NCI-H2227 treated with DMSO at 0.1 percent for 48 hours (cell line): Measurements from ENCODE around the gene IL4R.
"Not testable (repeated sequence)": the region's sequence is repeated elsewhere in the genome, so short reads cannot be mapped to it uniquely, and the experiment has no call there.

Experiments
- DNase-seq: peaks from one replicate; lab custom pipeline; 2025; lab: John Stamatoyannopoulos, UW

The IL4R gene

GRCh38 chr16:27315333-27316037 lies 1.7 kb downstream of the IL4R start:
- no peak for DNase-seq

- DNase-seq: no peak
Observed at GRCh38 chr16:27316038-27316680, 2.4 kb downstream of the IL4R start.

- no peak for DNase-seq
Observed at GRCh38 chr16:27317320-27317719, 3.5 kb downstream of the IL4R start.

DNA sequence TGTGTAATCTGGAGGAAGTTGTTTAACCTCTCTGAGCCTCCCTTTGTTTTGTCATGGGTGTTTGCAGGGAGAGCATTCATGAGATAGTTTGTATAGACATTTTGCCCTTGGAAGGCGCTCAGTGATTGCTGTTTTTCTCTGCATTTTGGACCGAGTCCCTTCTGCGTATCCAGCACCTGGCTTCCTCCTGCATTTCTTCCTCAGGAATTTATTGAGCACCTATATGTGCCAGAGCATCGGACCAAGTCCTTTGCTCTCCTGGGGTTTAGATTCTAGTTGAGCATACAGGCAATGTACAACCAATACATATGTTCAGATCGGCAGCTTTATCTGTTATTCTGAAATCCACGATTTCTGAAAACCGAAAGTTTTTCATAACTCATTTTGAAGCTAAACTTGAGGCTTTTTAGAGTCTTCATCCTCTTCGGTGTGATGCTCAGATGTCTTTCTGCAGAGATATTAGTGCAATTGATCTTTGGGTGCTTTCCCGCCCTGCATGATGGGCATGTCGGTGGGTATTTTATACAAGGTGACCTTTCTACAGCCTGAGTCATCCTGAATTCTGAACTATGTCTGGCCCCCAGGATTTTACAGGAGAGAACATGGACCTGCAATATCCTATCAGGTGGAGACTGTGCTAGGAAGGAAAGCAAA lies 4.1 kb downstream of the IL4R start:
- DNase-seq: no peak

DNA sequence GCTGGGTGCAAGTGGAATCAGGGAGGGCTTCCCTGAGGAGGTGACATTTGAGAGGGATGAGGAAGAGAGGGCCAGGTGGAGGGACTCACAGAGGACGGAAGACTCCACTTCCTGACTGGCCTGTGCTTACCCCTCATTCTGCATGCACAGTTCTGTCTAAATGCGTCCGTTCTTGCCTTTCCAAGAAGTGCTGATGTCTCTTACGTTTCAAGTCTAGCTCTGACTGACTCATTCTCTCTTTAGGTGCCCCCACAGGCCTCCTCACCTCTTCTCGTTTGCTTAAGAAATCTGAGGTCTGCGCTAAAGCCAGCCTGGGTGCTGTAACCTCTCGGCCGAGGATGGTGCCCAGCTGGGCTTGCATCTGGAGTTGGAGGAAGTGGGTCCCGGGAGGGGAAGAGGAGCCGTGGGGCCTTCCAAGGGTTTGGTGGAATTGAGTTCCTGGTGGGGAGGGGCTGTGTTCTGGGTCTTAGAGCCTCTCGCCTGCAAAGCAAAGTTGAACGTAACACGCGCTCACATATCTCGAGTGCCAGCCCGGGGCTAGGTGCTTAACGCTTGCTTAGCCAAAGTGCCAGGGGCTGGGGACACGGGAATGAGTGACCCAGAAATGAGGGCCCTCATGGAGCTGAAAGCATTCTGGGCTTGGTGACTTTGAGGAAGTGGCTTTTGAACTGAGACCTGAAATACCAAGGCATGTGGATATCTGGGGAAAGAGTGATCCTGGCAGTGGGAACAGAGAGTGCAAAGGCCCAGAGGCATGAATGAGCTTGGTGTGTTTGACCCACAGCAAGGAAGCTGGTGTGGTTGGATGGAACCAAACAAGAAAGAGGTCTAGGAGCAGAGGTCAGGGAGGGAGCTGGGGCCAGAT lies 4.8 kb downstream of the IL4R start:
- DNase-seq: no peak

DNA sequence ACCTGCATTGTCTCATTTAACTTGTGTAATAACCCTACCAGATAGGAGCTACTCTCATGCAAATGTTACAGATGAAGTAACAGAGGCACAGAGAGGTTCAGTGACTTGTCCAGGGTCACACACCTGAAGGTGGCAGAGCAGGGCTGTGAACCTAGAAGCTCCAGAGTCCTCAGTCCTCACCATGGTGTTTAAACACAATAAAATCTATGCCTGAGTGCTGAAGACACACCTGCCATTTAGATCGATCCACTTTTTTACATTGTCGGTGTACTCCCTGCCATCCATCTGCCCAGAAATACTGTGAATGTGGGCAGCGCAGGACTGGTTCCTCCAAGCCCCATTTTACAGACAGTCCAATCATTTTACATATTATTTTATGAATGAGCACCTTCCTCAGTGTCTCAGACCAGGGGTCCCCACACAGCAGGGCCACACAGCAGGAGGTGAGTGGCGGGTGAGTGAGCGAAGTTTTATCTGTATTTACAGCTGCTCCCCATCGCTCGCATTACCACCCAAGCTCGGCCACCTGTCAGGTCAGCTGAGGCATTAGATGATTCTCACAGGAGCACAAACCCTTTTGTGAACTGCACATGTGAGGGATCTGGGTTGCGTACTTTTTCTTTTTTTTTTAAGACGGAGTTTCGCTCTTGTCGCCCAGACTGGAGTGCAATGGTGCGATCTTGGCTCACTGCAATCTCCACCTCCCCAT lies 5.6 kb downstream of the IL4R start:
- DNase-seq: no peak

GRCh38 chr16:27320261-27321012 lies 6.7 kb downstream of the IL4R start:
- no peak for DNase-seq

DNA sequence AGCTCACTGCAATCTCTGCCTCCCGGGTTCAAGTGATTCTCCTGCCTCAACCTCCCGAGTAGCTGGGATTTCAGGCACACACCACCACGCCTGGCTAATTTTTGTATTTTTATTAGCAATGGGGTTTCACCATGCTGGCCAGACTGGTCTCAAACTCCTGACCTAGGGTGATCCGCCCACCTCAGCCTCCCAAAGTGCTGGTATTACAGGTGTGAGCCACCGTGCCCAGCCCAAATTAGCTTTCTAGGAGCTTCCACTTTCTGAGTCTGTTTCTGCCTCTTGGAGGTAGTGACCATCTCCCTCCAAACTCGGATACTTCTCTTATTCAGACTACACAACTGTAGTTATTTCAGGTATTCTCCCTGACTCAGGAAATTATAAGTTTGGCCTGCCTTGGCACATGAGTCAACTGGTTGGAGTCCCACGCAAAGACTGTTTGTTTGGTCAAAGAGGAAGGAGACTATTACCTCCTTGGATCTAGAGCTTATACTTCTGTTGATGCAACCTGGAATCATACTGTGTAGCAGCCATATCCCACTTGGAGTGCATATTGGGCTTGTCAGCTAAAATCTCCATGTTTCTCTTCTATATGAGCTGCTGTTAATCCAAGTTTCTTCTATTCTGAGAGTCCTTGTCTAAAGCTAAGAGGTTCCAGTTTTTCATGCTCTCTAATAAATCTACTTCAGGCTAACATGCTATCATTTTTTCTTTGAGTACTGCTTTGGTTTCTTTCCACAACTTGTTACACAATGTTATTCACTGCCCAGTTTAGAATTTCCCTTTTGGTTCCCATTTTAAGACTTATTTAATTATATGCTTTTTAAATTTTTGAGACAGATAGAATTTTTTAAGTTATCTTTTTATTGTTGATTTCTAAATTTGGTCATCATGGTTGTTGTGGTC lies 7.5 kb downstream of the IL4R start:
- no peak for DNase-seq

DNA sequence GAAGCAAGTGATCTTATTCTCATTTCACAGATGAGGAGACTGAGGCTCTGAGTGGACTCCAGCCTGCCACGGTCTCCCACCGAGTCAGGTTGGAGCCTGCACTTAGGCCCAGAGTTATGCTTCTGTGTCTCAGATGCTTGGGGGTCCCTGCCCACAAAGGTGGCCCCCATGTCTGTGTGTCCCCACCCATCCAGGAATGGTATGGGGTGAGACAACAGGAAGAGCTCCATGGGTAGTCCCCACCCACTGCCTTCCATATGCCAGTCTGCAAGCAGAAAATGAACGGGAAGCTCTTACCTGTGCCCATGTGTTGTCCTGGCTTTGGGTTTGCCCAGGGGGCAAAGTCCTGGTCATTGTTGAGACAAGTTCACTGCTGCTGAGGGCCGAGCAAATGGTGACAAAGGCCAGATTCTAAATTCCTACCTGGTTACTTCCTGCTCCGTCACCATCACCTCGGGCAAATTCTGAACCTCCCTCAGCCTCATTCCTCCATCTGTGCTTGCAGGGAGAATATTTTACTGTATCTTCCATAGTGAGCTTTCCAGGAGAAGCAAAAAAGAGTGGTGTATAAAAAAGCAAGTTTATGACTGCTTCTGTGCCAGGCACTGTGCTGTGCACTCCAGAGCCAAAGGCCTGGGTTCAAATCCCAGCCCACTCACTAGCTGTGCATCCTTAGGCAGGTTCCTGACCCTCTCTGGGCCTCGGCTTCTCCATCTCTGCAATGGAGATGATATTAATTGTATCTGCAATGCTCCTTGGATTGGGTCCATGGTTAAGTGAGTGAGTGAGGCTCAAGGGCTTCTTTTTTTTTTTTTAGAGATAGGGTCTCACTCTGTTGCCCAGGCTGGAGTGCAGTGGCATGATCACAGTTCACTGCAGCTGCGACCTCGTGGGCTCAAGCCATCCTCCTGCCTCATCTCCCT lies 9.3 kb downstream of the IL4R start:
- DNase-seq: no peak

DNA sequence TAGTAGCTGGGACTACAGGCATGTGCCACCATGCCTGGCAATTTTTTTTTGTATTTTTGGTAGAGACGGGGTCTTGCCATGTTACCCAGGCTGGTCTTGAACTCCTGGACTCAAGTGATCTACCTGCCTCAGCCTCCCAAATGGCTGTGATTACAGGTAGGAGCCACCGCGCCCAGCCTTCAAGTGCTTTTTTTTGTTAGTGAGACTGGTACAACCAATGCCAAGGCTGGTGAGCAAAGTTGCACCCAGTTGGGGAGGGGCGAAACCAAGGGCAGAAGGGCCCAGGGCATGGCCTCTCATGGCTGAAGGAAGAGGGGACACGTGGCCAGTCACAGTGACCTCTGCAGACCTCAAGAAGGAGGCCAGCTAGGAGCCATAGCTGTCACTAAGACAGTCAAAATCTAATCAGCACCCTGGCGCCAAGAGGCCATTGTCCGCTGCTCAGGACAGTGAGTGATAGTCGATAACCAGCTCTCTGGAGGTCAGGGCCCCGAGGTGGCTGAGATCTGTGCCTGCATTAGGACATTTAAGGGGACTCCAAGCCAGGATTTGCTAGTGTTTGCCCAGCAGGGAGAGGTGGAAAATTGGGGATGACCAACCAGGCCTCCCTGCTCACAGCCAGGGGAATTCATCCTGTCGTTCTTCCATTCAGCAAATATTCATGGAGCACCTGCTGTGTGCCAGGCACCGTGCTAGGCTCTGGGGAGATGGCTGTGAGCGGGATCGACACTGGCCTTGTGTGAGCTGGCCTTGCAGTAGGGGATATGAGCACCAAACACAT lies 10.2 kb downstream of the IL4R start:
- DNase-seq: no peak

- no peak for DNase-seq
Observed at GRCh38 chr16:27324851-27325301, 11.1 kb downstream of the IL4R start.

GRCh38 chr16:27325736-27326135 lies 12.0 kb downstream of the IL4R start:
- no peak for DNase-seq

DNA sequence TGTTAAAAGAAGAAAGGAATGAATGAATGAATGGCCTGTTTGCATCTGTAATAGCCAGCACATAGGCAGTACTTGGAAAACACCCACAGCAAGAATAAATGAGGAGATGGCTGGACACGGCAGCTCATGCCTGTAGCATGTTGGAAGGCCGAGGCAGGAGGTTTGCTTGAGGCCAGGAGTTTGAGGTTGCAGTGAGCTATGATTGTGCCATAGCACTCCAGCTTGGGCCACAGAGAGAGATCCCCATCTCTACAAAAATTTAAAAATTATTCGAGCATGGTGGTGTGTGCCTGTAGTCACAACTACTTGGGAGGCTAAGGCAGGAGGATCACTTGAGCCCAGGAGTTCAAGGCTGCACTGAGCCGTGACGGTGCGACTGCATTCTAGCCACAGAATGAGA lies 12.5 kb downstream of the IL4R start:
- no peak for DNase-seq

DNA sequence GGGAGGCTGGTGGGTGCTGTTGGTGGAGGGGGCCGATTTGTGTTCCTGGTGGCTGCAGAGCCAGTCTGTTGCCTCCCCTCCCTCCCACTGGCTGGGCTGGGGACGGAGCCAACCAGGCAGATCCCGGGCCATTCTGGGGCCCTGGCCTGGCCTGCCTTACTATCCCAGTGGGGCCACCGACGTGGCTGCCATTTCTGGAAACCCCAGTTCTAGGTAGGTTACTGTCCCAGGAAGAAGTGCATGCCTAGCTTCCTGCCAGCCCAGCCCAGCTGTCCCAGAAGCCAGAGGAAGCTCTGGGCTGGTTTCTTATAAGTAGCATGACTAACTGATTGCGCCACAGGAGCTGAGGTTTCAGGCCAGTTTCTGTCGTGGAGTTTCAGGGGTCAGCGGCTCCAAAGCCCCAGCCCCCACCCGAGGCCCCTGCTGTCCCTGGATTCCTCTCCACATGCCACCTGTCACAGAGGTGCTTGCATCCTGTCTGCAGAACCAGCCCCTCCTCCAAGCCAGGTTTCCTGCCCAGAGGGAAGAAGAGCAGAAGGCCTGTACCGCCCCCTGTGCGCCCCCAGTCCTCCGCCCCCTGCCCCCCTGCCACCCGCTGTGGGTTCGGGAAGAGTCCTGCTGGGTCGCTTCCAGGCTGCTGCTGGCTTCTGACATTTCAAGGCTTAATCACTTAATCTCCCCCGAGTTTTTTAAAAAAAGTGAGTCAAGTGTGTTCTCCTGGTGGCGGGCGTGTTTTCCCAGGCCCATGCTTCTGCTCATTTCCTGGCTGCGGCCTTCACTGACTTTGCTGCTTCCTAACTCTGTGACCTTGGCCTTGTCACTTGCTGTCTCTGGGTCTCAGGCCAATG lies 13.2 kb downstream of the IL4R start:
- no peak for DNase-seq

GRCh38 chr16:27327586-27327915 lies 13.8 kb downstream of the IL4R start:
- no peak for DNase-seq

DNA sequence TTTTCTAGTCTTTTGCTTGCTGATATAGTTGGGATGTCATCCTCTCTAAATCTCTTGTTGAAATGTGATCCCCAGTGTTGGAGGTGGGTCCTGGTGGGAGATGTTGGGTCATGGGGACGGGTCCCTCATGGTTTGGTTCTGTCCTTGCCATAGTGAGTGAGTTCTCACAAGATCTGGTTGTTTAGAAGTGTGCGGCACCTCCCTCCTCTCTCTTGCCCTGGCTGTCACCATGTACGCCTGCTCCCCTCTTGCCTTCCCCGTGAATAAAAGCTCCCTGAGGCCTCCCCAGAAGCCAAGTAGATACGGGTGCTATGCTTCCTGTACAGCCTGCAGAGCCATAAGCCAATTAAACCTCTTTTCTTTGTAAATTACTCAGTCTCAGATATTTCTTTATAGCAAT lies 15.2 kb downstream of the IL4R start:
- no peak for DNase-seq

GRCh38 chr16:27329376-27330079 lies 15.8 kb downstream of the IL4R start:
- not testable (repeated sequence) for DNase-seq
